B cell (primary cell): Measurements from ENCODE around the gene GABRG3. TPM values are rescaled to one million over a fixed set of nuclear protein-coding genes. Genes with fewer than 3 reads are reported as not detected.

ENCODE experiments used
- ATAC-seq: fragments of 200-7000 bp; cut with Tn5 transposase; one replicate; pipeline ENCODE4 v1.10.0; 2021; ENCODE audit warnings: low read depth, mild to moderate bottlenecking, moderate number of reproducible peaks, moderate library complexity
- CTCF ChIA-PET: fragments of 350-600 bp; sonication (Branson Sonifier 250); formaldehyde crosslinking; loops from one replicate; lab custom pipeline; 2021; ENCODE audit warnings: antibody characterized with exemption, inconsistent platforms; lab: Charles Lee
- POLR2A ChIA-PET: fragments of 350-600 bp; sonication (Branson Sonifier 250); formaldehyde crosslinking; loops from one replicate; lab custom pipeline; 2021; ENCODE audit warnings: antibody characterized with exemption; lab: Charles Lee
- DNase-seq: peaks from one replicate; pipeline ENCODE4 v3.0.0; 2013
- H2AFZ ChIP-seq: 2 replicates; pipeline ENCODE4 v1.6.1; 2012; ENCODE audit warnings: mild to moderate bottlenecking, low read depth, low read length; ENCODE audit not compliant: insufficient read depth, poor library complexity, severe bottlenecking
- H3K27ac ChIP-seq, 2 donors: 1 replicate in 1 of 2; 2 replicates in 1 of 2; pipeline ENCODE4 v1.5.1; 2012 to 2013; ENCODE audit warnings: low read length in 2 of 2, mild to moderate bottlenecking in 2 of 2, moderate library complexity in 1 of 2
- H3K27me3 ChIP-seq, 4 experiments: fragments of 200-600 bp in 1 of 4; sonication (generic) in 1 of 4; replicated peaks in 1 of 4; 1 replicate in 2 of 4; 2 replicates in 2 of 4; pipeline versions ENCODE4 v1.6.1 to v1.7.0; 2013 to 2016; ENCODE audit warnings: low read length in 3 of 4, mild to moderate bottlenecking in 2 of 4, mixed read lengths in 1 of 4, moderate library complexity in 1 of 4; ENCODE audit not compliant: insufficient read depth in 4 of 4, control insufficient read depth in 3 of 4; ENCODE audit errors: control extremely low read depth in 1 of 4
- H3K36me3 ChIP-seq, 2 experiments: replicated peaks in 1 of 2; 1 replicate in 1 of 2; 2 replicates in 1 of 2; pipeline versions ENCODE4 v1.6.1 to v1.7.1; 2013; ENCODE audit warnings: low read length in 1 of 2; ENCODE audit not compliant: insufficient read depth in 2 of 2, control insufficient read depth in 1 of 2; ENCODE audit errors: control extremely low read depth in 1 of 2, extremely low read depth in 1 of 2
- H3K4me1 ChIP-seq, 2 donors: fragments of 200-600 bp in 1 of 2; sonication (generic) in 1 of 2; 1 replicate in 1 of 2; 2 replicates in 1 of 2; pipeline versions ENCODE4 v1.5.1 to v1.6.1; 2013 to 2017; ENCODE audit warnings: low read length in 2 of 2; ENCODE audit not compliant: control insufficient read depth in 2 of 2, insufficient read depth in 2 of 2
- H3K4me2 ChIP-seq: replicated peaks from 2 replicates; pipeline ENCODE3; 2012; ENCODE audit warnings: mild to moderate bottlenecking, low read depth, low read length; ENCODE audit not compliant: poor library complexity, severe bottlenecking
- H3K4me3 ChIP-seq, 5 experiments: fragments of 200-600 bp in 1 of 5; sonication (generic) in 1 of 5; 1 replicate in 3 of 5; 2 replicates in 2 of 5; pipeline versions ENCODE4 v1.5.1 to v1.7.0; 2011 to 2016; ENCODE audit warnings: low read length in 4 of 5, mild to moderate bottlenecking in 4 of 5, low read depth in 2 of 5, control low read depth in 1 of 5, moderate library complexity in 1 of 5; ENCODE audit not compliant: insufficient read depth in 1 of 5; ENCODE audit errors: control extremely low read depth in 1 of 5, extremely low read depth in 1 of 5
- H3K79me2 ChIP-seq: fragments of 200-600 bp; sonication (generic); one replicate; pipeline ENCODE4 v1.6.0; 2016; ENCODE audit warnings: low read length; ENCODE audit not compliant: control insufficient read depth, insufficient read depth
- H3K9ac ChIP-seq: fragments of 200-600 bp; sonication (generic); 2 replicates; pipeline ENCODE4 v1.6.1; 2017; ENCODE audit warnings: mild to moderate bottlenecking, low read length, moderate library complexity
- H3K9me3 ChIP-seq, 3 donors: one replicate each; pipeline versions ENCODE4 v1.6.1 to v1.7.1; 2013; ENCODE audit warnings: low read length in 2 of 3; ENCODE audit not compliant: control insufficient read depth in 2 of 3, insufficient read depth in 1 of 3; ENCODE audit errors: control extremely low read depth in 1 of 3
- H4K20me1 ChIP-seq: 2 replicates; pipeline ENCODE4 v1.6.0; 2012; ENCODE audit warnings: mild to moderate bottlenecking, low read length; ENCODE audit not compliant: insufficient read depth, control insufficient read depth, poor library complexity, severe bottlenecking
- H3K27ac Mint-ChIP-seq: one replicate; pipeline ENCODE4 v1.8.0; 2021; ENCODE audit warnings: mixed read lengths
- H3K27me3 Mint-ChIP-seq: one replicate; pipeline ENCODE4 v1.8.0; 2021; ENCODE audit warnings: mixed read lengths
- H3K4me1 Mint-ChIP-seq: one replicate; pipeline ENCODE4 v1.8.0; 2021; ENCODE audit warnings: mixed read lengths
- H3K4me3 Mint-ChIP-seq: one replicate; pipeline ENCODE4 v1.8.0; 2021; ENCODE audit warnings: mixed read lengths
- H3K9me3 Mint-ChIP-seq: one replicate; pipeline ENCODE4 v1.8.0; 2022; ENCODE audit warnings: mixed read lengths; ENCODE audit not compliant: insufficient read depth
- EZH2 ChIP-seq: IDR thresholded peaks from 2 replicates; pipeline ENCODE4 v1.6.1; 2012; ENCODE audit warnings: borderline replicate concordance, low read depth, mild to moderate bottlenecking, moderate library complexity, low read length; ENCODE audit not compliant: insufficient read depth, poor library complexity, severe bottlenecking
- WGBS: methylation state at CpG from one replicate; pipeline ENCODE4 v1.1.5; 2013; ENCODE audit warnings: missing lambda C conversion rate; ENCODE audit not compliant: insufficient coverage; 5-methylcytosine and 5-hydroxymethylcytosine counted together
- intact Hi-C: fragments of 100-400 bp; cut with micrococcal nuclease; formaldehyde crosslinking; loops from one replicate; pipeline ENCODE4 v1.10.0; 2022
- polyA plus RNA-seq: library from polyadenylated mRNA; depleted of rRNA; stranded (reverse); fragments of >200 nt; gene quantifications from 2 replicates; pipeline ENCODE4 v1.2.3, GENCODE V29; 2012
- total RNA-seq, 2 donors: library from RNA; stranded (reverse); fragments of 120-200 nt in 1 of 2; gene quantifications; 1 replicate in 1 of 2; 2 replicates in 1 of 2; pipeline versions ENCODE4 v1.2.3 to v1.2.4, GENCODE V29; 2013 to 2022
- TF ChIP-seq, protein P1 (sequence below): fragments of 200-600 bp; IDR thresholded peaks from one replicate; pipeline ENCODE4 v1.8.0; 2022; ENCODE audit warnings: antibody characterized with exemption, mild to moderate bottlenecking

Gene GABRG3
- total and polyA plus RNA-seq, 2 donors (not counting 1 experiment from before 2014, with no cell fraction given), result not detected

DNA sequence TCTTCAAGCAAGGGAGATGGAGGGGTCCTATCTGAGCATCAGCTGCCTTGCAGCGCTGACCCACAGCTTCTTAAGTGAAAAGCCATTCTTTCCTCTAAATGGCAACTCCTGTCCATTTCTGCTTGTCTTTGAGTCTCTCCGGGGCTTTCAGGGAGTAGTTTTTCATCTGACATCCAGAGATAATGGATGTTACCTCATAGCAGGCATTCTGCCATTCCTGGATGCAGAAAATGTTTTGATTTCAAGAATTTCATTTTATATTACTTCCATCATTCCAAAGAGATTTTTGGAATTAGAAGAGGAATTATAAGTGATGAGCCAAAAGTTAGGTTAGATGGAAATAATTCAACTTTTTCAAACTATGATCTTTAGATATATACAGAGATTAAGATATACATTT, 44.9 kb upstream of the GABRG3 start:
- H4K20me1 ChIP-seq, result no peaks in the 10 kb centered on the region
- no peak overlapping the region for H3K4me3 Mint-ChIP-seq
- H3K4me2 ChIP-seq, result no peak overlapping the region
- 80% methylated on average over 1 of the region's 2 CpGs for WGBS
- no peaks in the 10 kb centered on the region for H3K36me3 ChIP-seq
- no peak overlapping the region for H3K27ac Mint-ChIP-seq
- H3K9me3 Mint-ChIP-seq, result no peaks in the 10 kb centered on the region
- H3K27me3 Mint-ChIP-seq, result no peaks in the 10 kb centered on the region
- H3K9me3 ChIP-seq, result peaks cover 0 to 4% (median 0%) of the 10 kb centered on the region in 3 donors
- no peak overlapping the region for H3K4me3 ChIP-seq
- H2AFZ ChIP-seq, result no peak overlapping the region
- no peaks in the 10 kb centered on the region for H3K27me3 ChIP-seq
- POLR2A ChIA-PET, result no interaction called here
- ATAC-seq (no peak), DNase-seq (no peak)
- H3K79me2 ChIP-seq, result no peaks in the 10 kb centered on the region
- no peak overlapping the region for H3K27ac ChIP-seq
- H3K4me1 Mint-ChIP-seq, result no peaks in the 10 kb centered on the region
- CTCF ChIA-PET, result no interaction called here
- H3K4me1 ChIP-seq, result no peaks in the 10 kb centered on the region
- no peak overlapping the region for H3K9ac ChIP-seq
- TF ChIP-seq EZH2, result no peak
- TF ChIP-seq, protein P1, sequence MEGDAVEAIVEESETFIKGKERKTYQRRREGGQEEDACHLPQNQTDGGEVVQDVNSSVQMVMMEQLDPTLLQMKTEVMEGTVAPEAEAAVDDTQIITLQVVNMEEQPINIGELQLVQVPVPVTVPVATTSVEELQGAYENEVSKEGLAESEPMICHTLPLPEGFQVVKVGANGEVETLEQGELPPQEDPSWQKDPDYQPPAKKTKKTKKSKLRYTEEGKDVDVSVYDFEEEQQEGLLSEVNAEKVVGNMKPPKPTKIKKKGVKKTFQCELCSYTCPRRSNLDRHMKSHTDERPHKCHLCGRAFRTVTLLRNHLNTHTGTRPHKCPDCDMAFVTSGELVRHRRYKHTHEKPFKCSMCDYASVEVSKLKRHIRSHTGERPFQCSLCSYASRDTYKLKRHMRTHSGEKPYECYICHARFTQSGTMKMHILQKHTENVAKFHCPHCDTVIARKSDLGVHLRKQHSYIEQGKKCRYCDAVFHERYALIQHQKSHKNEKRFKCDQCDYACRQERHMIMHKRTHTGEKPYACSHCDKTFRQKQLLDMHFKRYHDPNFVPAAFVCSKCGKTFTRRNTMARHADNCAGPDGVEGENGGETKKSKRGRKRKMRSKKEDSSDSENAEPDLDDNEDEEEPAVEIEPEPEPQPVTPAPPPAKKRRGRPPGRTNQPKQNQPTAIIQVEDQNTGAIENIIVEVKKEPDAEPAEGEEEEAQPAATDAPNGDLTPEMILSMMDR, result no peak
- intact Hi-C loops, result no loop called here

GRCh38 chr15:26928051-26928450, 42.9 kb upstream of the GABRG3 start:
- no peak overlapping the region for H2AFZ ChIP-seq
- TF ChIP-seq, protein P1, result no peak
- TF ChIP-seq EZH2, result no peak
- no peaks in the 10 kb centered on the region for H3K27me3 Mint-ChIP-seq
- H3K79me2 ChIP-seq, result no peaks in the 10 kb centered on the region
- H3K4me2 ChIP-seq, result no peak overlapping the region
- POLR2A ChIA-PET, result no interaction called here
- H3K9me3 Mint-ChIP-seq, result no peaks in the 10 kb centered on the region
- H3K9ac ChIP-seq, result no peak overlapping the region
- no peaks in the 10 kb centered on the region for H3K4me1 ChIP-seq
- no peak overlapping the region for H3K4me3 Mint-ChIP-seq
- CTCF ChIA-PET, result no interaction called here
- H4K20me1 ChIP-seq, result no peaks in the 10 kb centered on the region
- ATAC-seq (no peak), DNase-seq (no peak)
- H3K27ac Mint-ChIP-seq, result no peak overlapping the region
- intact Hi-C loops, result no loop called here
- H3K27ac ChIP-seq, result no peak overlapping the region
- H3K27me3 ChIP-seq, result no peaks in the 10 kb centered on the region
- H3K36me3 ChIP-seq, result no peaks in the 10 kb centered on the region
- H3K9me3 ChIP-seq, result peaks cover 0 to 4% (median 0%) of the 10 kb centered on the region in 3 donors
- 94% methylated on average over 3 of the region's 8 CpGs for WGBS
- no peak overlapping the region for H3K4me3 ChIP-seq
- H3K4me1 Mint-ChIP-seq, result no peaks in the 10 kb centered on the region
